GM23338 (cell line): ENCODE data around the gene OR7G2.

ENCODE experiments used
- CTCF ChIP-seq, 2 experiments: fragments of 200-600 bp in 1 of 2; sonication (generic) in 1 of 2; conservative IDR thresholded peaks; 2 replicates each; pipeline versions ENCODE4 v1.5.1 to v1.6.1; 2016 to 2017; ENCODE audit warnings: antibody characterized with exemption in 2 of 2, low read depth in 2 of 2, mild to moderate bottlenecking in 2 of 2, moderate library complexity in 1 of 2
- EZH2 ChIP-seq: fragments of 200-600 bp; sonication (generic); IDR thresholded peaks from one replicate; pipeline ENCODE4 v1.8.0; 2017; ENCODE audit warnings: antibody characterized with exemption, mild to moderate bottlenecking, low read depth; ENCODE audit not compliant: unreplicated experiment

DNA sequence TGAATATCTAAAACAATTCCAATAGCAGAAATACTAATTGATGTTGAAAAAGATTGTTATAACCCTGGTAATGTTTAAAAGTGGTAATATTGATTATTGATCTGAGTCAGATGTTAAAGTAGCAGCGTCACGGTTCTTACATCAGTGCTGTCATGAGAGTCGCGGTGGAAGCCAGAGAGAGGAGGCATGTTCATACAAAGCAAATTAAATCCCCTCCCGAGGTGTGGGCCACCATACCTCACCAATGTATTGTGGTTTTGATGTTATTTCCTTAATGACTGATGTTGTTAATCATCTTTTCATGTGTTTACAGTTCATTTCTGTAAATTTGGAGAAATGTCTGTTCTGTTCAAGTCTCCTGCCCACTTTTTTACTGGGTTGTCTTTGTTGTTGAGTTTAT is 44.1 kb upstream of the OR7G2 start:
- no peak for TF ChIP-seq EZH2
- TF ChIP-seq CTCF (conservative IDR thresholded peaks at IDR 0.05; ENCODE audit: low read depth in 2 of 2): no peak
